Measurements from ENCODE around the gene SLC8B1.

GRCh38 chr12:113351089-113351488 is 16.2 kb upstream of the SLC8B1 start:
- TF ChIP-seq, protein P1, sequence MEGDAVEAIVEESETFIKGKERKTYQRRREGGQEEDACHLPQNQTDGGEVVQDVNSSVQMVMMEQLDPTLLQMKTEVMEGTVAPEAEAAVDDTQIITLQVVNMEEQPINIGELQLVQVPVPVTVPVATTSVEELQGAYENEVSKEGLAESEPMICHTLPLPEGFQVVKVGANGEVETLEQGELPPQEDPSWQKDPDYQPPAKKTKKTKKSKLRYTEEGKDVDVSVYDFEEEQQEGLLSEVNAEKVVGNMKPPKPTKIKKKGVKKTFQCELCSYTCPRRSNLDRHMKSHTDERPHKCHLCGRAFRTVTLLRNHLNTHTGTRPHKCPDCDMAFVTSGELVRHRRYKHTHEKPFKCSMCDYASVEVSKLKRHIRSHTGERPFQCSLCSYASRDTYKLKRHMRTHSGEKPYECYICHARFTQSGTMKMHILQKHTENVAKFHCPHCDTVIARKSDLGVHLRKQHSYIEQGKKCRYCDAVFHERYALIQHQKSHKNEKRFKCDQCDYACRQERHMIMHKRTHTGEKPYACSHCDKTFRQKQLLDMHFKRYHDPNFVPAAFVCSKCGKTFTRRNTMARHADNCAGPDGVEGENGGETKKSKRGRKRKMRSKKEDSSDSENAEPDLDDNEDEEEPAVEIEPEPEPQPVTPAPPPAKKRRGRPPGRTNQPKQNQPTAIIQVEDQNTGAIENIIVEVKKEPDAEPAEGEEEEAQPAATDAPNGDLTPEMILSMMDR (IDR thresholded peaks at IDR 0.05): no peak
- no peak for TF ChIP-seq ZFX (IDR thresholded peaks at IDR 0.05; ENCODE audit: borderline replicate concordance)
